AG10803 (cell line): ENCODE data around the gene SLC28A3.

ENCODE experiments used
- DNase-seq: peaks from one replicate; pipeline ENCODE4 v3.0.0; 2010; ENCODE audit warnings: low read depth
- H3K4me3 ChIP-seq: 2 replicates; pipeline ENCODE4 v1.5.1; 2011; ENCODE audit warnings: mild to moderate bottlenecking, low read length, control low read depth
- CTCF ChIP-seq: conservative IDR thresholded peaks from 2 replicates; pipeline ENCODE4 v1.5.1; 2011; ENCODE audit warnings: mild to moderate bottlenecking, low read length, control low read depth, inconsistent platforms

The SLC28A3 gene

DNA sequence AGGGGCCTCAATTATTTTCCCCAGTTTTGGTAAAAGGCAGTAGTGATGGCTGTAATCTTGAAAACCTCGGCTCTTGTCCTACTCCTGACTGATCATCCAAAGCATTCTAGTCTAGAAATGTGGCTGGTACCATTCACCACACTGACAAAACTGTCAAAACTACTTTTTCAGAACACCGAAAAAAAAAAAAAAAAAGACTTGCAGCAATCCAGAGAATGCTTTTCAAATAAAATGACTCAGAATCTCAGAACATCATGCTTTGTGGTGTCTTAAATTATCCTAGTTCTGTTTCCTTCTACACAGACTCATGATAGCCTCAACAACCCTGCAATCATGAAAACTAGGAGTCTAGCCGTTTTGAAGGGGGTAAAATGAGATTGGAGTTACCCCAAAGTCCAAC is 13.4 kb downstream of the SLC28A3 start:
- no peak for DNase-seq
- TF ChIP-seq CTCF, result no peak
- H3K4me3 ChIP-seq, result no peak overlapping the region

DNA sequence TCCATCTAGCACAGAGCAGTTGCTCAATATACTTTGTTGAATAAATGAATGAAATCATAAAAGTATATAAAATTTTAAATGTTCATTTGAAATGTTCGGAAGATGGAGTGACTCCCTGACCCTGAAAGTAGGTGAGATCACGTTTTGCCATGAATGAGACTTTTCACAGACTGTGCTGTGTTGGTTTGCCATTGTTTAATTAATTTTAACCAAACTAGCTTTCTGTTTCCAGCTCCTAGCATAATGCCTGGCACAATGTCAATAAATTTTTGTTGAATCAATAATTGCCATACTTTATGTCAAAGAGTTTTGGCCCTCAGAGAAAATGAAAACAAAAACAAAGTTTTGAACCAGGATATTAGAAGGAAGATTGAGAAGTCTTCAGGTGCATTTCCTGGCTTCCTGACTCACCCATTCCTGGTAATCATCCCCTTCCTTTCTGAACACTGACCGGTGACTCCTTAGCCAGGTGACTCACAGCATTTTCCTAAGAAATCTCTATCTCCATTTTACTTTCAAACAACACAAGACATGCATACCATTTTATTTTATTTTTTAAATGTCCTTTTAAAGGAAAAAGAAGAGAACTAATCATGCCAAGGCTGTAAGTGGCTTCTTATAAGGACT is 15.1 kb downstream of the SLC28A3 start:
- no peak for DNase-seq
- TF ChIP-seq CTCF, result no peak
- H3K4me3 ChIP-seq, result no peak overlapping the region

GRCh38 chr9:84324811-84325210 is 15.7 kb downstream of the SLC28A3 start:
- TF ChIP-seq CTCF, result no peak
- no peak for DNase-seq
- H3K4me3 ChIP-seq, result no peak overlapping the region

GRCh38 chr9:84323858-84324257 is 16.7 kb downstream of the SLC28A3 start:
- DNase-seq, result no peak
- no peak overlapping the region for H3K4me3 ChIP-seq
- no peak for TF ChIP-seq CTCF

- DNase-seq, result peak; percentile 44
- H3K4me3 ChIP-seq, result no peak overlapping the region
- TF ChIP-seq CTCF, result no peak
Observed at GRCh38 chr9:84322828-84323227, 17.7 kb downstream of the SLC28A3 start.

DNA sequence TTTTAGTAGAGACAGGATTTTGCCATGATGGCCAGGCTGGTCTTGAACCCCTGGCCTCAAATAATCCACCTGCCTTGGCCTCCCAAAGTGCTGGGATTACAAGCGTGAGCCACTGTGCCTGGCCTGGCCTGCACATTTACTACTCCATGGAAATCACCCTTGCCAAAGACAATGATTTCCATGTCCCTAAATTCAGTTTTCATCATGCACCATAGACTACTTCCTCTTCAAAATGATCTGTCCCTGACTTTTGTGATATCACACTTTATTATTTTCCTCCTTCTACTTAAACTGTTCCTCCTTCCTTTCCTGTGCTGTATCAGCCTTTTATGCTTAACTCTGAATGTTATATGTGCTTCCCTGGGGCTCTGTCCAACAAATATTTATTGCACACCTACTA is 20.3 kb downstream of the SLC28A3 start:
- no peak overlapping the region for H3K4me3 ChIP-seq
- no peak for DNase-seq
- TF ChIP-seq CTCF, result no peak

GRCh38 chr9:84319632-84320031 is 20.9 kb downstream of the SLC28A3 start:
- no peak for DNase-seq
- H3K4me3 ChIP-seq, result no peak overlapping the region
- TF ChIP-seq CTCF, result no peak
